B cell (primary cell): Measurements from ENCODE around the gene ZNF774.

Experiments
- CTCF ChIP-seq: fragments of 200-600 bp; IDR thresholded peaks from one replicate; pipeline ENCODE4 v1.8.0; 2022; ENCODE audit warnings: antibody characterized with exemption, mild to moderate bottlenecking
- EZH2 ChIP-seq: IDR thresholded peaks from 2 replicates; pipeline ENCODE4 v1.6.1; 2012; ENCODE audit warnings: borderline replicate concordance, low read depth, mild to moderate bottlenecking, moderate library complexity, low read length; ENCODE audit not compliant: insufficient read depth, poor library complexity, severe bottlenecking

- no peak for TF ChIP-seq CTCF
- TF ChIP-seq EZH2: no peak
These were observed 45.5 kb upstream of the ZNF774 start for GRCh38 chr15:90306560-90306959.
